Pulmonary artery endothelial cell (primary cell): ENCODE results near the gene LRRD1. TPM values are rescaled to one million over a fixed set of nuclear protein-coding genes. Genes with fewer than 3 reads are reported as not detected.
"Not testable (repeated sequence)": the region's sequence is repeated elsewhere in the genome, so short reads cannot be mapped to it uniquely, and the experiment has no call there.

Experiments used
- DNase-seq: peaks from one replicate; pipeline ENCODE4 v3.0.0-alpha.2; 2011; ENCODE audit warnings: low read depth, low spot score
- total RNA-seq: library from RNA; depleted of rRNA; stranded (reverse); fragments of >200 nt; gene quantifications from 2 replicates; pipeline ENCODE4 v1.2.3, GENCODE V29; 2014

LRRD1 gene
- total RNA-seq, 1 donor from 2014 or later, result not detected

- not testable (repeated sequence) for DNase-seq
These were observed 36.2 kb downstream of the LRRD1 start for GRCh38 chr7:92142791-92143190.

GRCh38 chr7:92141161-92141560 lies 37.8 kb downstream of the LRRD1 start:
- no peak for DNase-seq

- no peak for DNase-seq
These were observed 41.4 kb downstream of the LRRD1 start for GRCh38 chr7:92137557-92137956.

DNA sequence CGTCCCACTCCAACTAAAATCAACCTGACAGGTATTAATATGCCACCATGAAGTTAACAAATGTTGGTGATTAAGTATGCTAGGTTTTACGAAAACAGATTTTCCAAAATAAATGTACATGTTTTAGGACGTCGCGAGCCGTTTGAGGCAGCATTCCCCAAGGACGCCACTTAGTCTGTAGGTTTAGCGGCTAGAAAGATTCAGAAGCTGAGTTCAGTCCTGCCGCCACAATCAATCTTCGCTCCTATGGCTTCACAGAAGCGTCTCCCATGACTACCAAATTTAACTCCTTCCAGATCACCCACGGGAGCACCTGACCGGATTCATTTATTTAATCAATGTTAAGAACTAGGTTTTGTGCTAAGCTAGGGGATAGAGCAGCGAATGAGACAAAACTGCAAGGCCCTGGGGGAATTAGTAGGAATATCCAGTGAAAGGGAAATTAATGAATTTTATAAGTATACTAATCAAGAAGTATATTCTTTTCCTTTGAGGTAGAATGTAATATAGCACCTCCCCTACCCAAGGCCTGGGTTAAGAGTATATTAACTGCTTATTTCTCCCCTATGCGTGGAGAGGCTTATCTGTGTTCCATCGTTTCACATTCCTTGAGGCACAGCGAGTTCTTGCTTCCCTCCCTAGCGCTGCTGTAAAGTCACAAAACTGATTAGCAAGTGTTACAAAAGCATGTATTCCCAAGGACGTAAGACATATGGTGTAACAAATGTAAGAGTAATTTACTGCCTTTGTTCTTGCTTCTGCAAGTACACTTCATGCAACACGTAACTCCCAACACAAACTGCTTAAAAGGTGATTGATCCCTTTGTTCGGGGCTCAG lies 43.7 kb downstream of the LRRD1 start:
- DNase-seq, result no peak

DNA sequence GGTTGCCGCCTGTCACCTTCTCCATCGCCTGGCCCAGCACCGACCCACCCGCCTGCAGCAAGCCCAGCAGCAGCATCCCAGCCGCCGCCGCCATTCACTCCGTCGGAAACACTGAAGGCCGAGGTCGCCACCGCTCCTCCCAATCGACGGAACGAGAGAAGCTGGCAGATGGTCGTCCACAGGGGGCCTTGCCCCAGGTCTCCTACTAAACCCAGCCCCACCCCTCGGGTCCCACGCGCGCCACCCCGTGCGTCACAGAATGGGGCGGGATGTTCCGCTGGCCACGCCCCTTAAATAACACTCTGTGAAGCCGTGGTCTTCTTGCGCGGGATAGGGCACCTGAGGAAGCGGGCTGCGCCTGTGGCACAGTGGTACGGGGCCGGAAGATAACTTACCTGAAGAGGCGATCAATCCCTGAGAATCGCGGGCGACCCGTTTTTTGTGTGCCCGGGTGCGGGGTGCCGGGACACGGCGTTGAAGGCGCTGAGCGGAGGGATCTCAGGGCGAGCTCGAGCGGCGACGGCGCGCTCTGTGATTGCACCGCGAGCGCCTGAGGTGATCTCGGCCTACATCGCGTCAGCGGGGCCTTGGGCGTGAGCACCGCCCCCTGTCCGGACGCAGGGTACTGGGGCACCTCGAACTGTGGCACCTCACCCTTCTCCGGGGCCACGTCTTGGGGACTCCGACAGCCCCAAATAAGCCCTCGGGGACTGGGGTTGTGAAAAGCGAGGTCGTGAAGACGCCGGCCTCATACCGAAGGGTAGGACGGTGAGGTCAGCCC lies 44.5 kb downstream of the LRRD1 start, which contains the start of gene CYP51A1:
CYP51A1 (minus strand) TSS at position 207 of the 781 bp plus-strand sequence; CDS start at position 94, 113 bp downstream.
- peak; percentile 67 for DNase-seq

- DNase-seq, result peak; percentile 15
These were observed 45.1 kb downstream of the LRRD1 start for GRCh38 chr7:92133737-92134270.

- DNase-seq, result no peak
These were observed 45.7 kb downstream of the LRRD1 start for GRCh38 chr7:92133133-92133736.

DNA sequence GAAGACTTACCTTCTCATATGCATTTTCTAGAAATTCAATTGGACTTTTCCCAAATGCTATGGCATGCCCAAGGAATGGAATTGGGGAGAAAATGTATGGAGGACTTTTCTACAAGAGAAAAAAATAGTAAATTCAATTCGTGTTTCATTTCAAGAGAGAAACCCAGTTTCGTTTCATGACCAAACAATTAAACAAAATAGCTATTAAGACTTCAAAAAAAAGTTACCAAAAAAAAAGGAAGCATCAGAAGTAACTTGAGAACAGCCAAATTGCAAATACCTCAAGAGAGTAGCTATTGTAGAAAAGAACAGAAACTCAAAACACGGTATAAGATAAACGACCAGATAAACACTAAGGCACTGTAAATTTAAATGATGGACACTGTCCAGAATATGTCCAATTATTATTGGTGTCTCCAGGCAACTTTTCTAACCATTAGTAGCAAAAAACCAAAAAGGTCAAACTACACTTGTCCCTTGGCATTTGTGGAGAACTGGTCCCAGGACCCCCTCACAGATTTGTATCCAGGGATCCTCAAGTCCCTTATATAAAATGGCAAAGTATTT lies 47.1 kb downstream of the LRRD1 start:
- DNase-seq, result no peak

- no peak for DNase-seq
These were observed 47.8 kb downstream of the LRRD1 start for GRCh38 chr7:92131093-92131492.

GRCh38 chr7:92121681-92122080 lies 57.3 kb downstream of the LRRD1 start:
- no peak for DNase-seq

DNA sequence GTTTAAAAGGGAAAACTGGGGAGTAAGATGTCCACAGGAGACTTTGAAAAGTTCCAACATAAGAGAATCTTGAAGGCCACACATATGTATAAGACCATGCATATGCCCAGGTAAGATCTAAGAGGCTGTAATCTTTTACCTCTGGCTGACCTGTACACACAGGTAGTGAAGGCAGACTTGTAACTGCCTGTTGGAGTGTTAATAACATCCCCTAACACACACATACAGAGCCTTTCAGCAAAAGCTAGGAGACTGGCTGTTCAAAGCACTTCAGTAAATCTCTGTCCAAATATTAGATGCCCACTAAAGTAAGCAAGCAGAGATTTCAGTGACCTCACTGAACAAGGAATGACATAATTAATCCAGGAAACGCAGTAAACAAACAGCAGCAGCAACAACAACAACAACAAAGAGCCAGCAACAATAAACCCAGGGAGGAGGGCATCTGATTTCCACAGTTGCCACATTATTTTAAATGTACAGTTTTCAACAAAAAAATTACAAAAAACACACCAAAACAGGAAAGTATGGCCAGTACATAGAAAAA lies 59.7 kb downstream of the LRRD1 start:
- no peak for DNase-seq

DNA sequence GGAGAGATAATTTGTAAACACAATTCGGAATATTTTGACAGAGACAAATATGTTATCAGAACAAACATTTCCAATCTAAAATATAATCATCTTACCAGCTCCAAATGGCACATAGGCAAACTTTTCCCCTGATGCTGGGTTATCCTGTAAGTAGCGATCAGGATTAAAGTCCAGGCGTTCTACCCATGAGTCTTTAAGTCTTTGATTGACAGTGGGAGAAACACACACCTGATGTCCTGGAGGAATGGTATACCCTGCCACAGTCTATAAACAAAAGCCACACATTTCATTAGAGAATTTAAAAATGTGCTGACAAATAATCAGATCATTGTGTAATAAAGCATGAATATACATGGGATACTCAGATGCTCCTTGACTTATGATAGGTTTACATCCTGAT lies 62.0 kb downstream of the LRRD1 start:
- no peak for DNase-seq

GRCh38 chr7:92115821-92116220 lies 63.1 kb downstream of the LRRD1 start:
- no peak for DNase-seq

- no peak for DNase-seq
These were observed 68.1 kb downstream of the LRRD1 start for GRCh38 chr7:92110857-92111256.

- no peak for DNase-seq
These were observed 70.1 kb downstream of the LRRD1 start for GRCh38 chr7:92108821-92109220.

GRCh38 chr7:92102862-92103261 lies 76.1 kb downstream of the LRRD1 start:
- not testable (repeated sequence) for DNase-seq

- no peak for DNase-seq
These were observed 78.4 kb downstream of the LRRD1 start for GRCh38 chr7:92100534-92100933.

DNA sequence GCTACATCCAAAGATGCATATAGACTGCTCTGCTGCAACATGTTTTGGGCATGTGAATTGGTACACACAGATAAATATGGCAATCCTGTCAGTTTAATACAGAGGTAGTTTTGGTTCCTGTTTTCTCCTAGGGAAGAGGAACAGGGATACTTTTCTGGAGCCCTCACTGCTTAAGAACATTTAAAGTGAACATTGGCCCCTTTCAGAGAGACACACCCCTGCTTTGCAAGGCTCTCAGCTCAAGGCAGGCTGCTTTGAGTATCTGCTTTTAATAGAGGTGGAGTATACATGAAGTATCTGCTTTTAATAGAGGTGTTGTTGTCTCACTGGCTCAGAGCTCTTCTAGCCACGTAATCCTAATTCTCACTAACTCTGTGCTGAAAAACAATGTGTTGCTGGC lies 83.6 kb downstream of the LRRD1 start:
- no peak for DNase-seq
